H1 (cell line): ENCODE data around the gene FRS2. TPM values are rescaled to one million over a fixed set of nuclear protein-coding genes. Genes with fewer than 3 reads are reported as not detected.

Experiments
- CTCF ChIA-PET: fragments of 300-600 bp; sonication (Branson Sonifier 250); formaldehyde crosslinking; loops from one replicate; lab custom pipeline; 2021; ENCODE audit not compliant: partially characterized antibody; lab: Charles Lee
- POLR2A ChIA-PET: fragments of 300-600 bp; sonication (Branson Sonifier 250); formaldehyde crosslinking; loops from one replicate; lab custom pipeline; 2021; ENCODE audit warnings: inconsistent platforms; ENCODE audit not compliant: partially characterized antibody; lab: Charles Lee
- DNase-seq, 2 experiments: peaks; one replicate each; pipeline versions ENCODE4 v3.0.0 to v3.0.0-alpha.2; 2010 to 2022; ENCODE audit warnings: low spot score in 2 of 2, low read depth in 1 of 2, mixed read lengths in 1 of 2
- FAIRE-seq: peaks from 2 replicates; lab custom pipeline; 2011; peaks lifted over from hg19 to GRCh38; lab: Jason Lieb, UNC
- H2AFZ ChIP-seq: 2 replicates; pipeline ENCODE4 v1.8.1; 2012; ENCODE audit warnings: low read length, inconsistent platforms
- H2AK5ac ChIP-seq: 2 replicates; pipeline ENCODE4 v1.6.1; 2013; ENCODE audit warnings: low read depth, low read length
- H2BK120ac ChIP-seq: replicated peaks from 2 replicates; pipeline ENCODE3; 2013; ENCODE audit warnings: low read depth, low read length, inconsistent platforms
- H2BK12ac ChIP-seq: 2 replicates; pipeline ENCODE4 v1.6.1; 2013; ENCODE audit warnings: low read depth, low read length
- H2BK15ac ChIP-seq: 2 replicates; pipeline ENCODE4 v1.6.1; 2013; ENCODE audit warnings: low read length
- H2BK20ac ChIP-seq: 2 replicates; pipeline ENCODE4 v1.6.1; 2013; ENCODE audit warnings: low read length
- H2BK5ac ChIP-seq: 2 replicates; pipeline ENCODE4 v1.6.1; 2013; ENCODE audit warnings: low read depth, low read length
- H3K14ac ChIP-seq: 2 replicates; pipeline ENCODE4 v1.6.1; 2013; ENCODE audit warnings: inconsistent platforms; ENCODE audit not compliant: insufficient read length
- H3K18ac ChIP-seq: 2 replicates; pipeline ENCODE4 v1.6.1; 2013; ENCODE audit warnings: low read length; ENCODE audit errors: extremely low read depth
- H3K23ac ChIP-seq: 2 replicates; pipeline ENCODE4 v1.6.1; 2013; ENCODE audit warnings: inconsistent platforms; ENCODE audit not compliant: insufficient read length
- H3K23me2 ChIP-seq: 2 replicates; pipeline ENCODE4 v1.6.1; 2013; ENCODE audit warnings: low read depth, low read length
- H3K27ac ChIP-seq: 2 replicates; pipeline ENCODE4 v1.6.1; 2011; ENCODE audit warnings: low read depth, low read length, inconsistent platforms
- H3K27me3 ChIP-seq, 4 experiments: replicated peaks in 1 of 4; 1 replicate in 1 of 4; 2 replicates in 3 of 4; pipeline versions ENCODE4 v1.6.1 to v1.8.1; 2011 to 2013; ENCODE audit warnings: low read length in 3 of 4, mild to moderate bottlenecking in 3 of 4, inconsistent platforms in 2 of 4, mixed read lengths in 2 of 4, moderate library complexity in 1 of 4; ENCODE audit not compliant: control insufficient read depth in 3 of 4, insufficient read depth in 3 of 4; ENCODE audit errors: extremely low read depth in 1 of 4
- H3K36me3 ChIP-seq, 4 experiments: 2 replicates each; pipeline versions ENCODE4 v1.6.1 to v1.8.1; 2011 to 2013; ENCODE audit warnings: mild to moderate bottlenecking in 4 of 4, low read length in 3 of 4, moderate library complexity in 2 of 4, control low read depth in 1 of 4, inconsistent platforms in 1 of 4; ENCODE audit not compliant: insufficient read depth in 4 of 4, control insufficient read depth in 2 of 4
- H3K4ac ChIP-seq: replicated peaks from 2 replicates; pipeline ENCODE3; 2013; ENCODE audit warnings: low read length, low read depth, mixed read lengths, inconsistent platforms; ENCODE audit not compliant: insufficient read length
- H3K4me1 ChIP-seq, 4 experiments: replicated peaks in 1 of 4; 1 replicate in 1 of 4; 2 replicates in 3 of 4; pipeline versions ENCODE4 v1.6.1 to v1.8.1; 2011 to 2013; ENCODE audit warnings: low read length in 3 of 4, inconsistent platforms in 2 of 4, mixed read lengths in 1 of 4; ENCODE audit not compliant: insufficient read depth in 4 of 4, control insufficient read depth in 3 of 4
- H3K4me2 ChIP-seq, 2 experiments: 2 replicates each; pipeline versions ENCODE4 v1.6.1 to v1.8.1; 2011 to 2013; ENCODE audit warnings: low read depth in 2 of 2, low read length in 2 of 2, control low read depth in 1 of 2, inconsistent platforms in 1 of 2, mild to moderate bottlenecking in 1 of 2; ENCODE audit not compliant: insufficient read depth in 1 of 2
- H3K4me3 ChIP-seq, 4 experiments: fragments of 200-600, 300-600 bp in 1 of 4; sonication (generic), shearing (Covaris generic), sonication (Bioruptor Twin) in 1 of 4; 2 replicates each; pipeline versions ENCODE4 v1.5.1 to v1.8.1; 2011 to 2016; ENCODE audit warnings: low read length in 4 of 4, low read depth in 3 of 4, control low read depth in 2 of 4, inconsistent platforms in 2 of 4, mild to moderate bottlenecking in 2 of 4, mixed read lengths in 1 of 4, moderate library complexity in 1 of 4; ENCODE audit not compliant: insufficient read depth in 2 of 4; ENCODE audit errors: extremely low read depth in 1 of 4
- H3K56ac ChIP-seq: replicated peaks from 2 replicates; pipeline ENCODE3; 2013; ENCODE audit warnings: low read depth, mild to moderate bottlenecking, mixed read lengths, low read length, inconsistent platforms; ENCODE audit not compliant: insufficient read length
- H3K79me1 ChIP-seq: 2 replicates; pipeline ENCODE4 v1.6.1; 2013; ENCODE audit warnings: low read depth, low read length, control low read depth
- H3K79me2 ChIP-seq, 2 experiments: 2 replicates each; pipeline versions ENCODE4 v1.6.1 to v1.8.1; 2012 to 2013; ENCODE audit warnings: low read length in 2 of 2, mild to moderate bottlenecking in 2 of 2, inconsistent platforms in 1 of 2; ENCODE audit not compliant: insufficient read depth in 2 of 2, control insufficient read depth in 1 of 2
- H3K9ac ChIP-seq, 4 experiments: replicated peaks in 1 of 4; 1 replicate in 1 of 4; 2 replicates in 3 of 4; pipeline versions ENCODE4 v1.6.1 to v1.8.1; 2011 to 2013; ENCODE audit warnings: low read depth in 3 of 4, low read length in 3 of 4, control low read depth in 2 of 4, mild to moderate bottlenecking in 2 of 4, moderate library complexity in 2 of 4, inconsistent platforms in 1 of 4; ENCODE audit errors: extremely low read depth in 1 of 4
- H3K9me3 ChIP-seq, 2 experiments: 2 replicates each; pipeline versions ENCODE4 v1.6.1 to v1.8.1; 2012 to 2013; ENCODE audit warnings: mild to moderate bottlenecking in 2 of 2, moderate library complexity in 2 of 2, control low read depth in 1 of 2, inconsistent platforms in 1 of 2, low read depth in 1 of 2, low read length in 1 of 2, mixed read lengths in 1 of 2; ENCODE audit not compliant: insufficient read depth in 2 of 2
- H4K20me1 ChIP-seq, 2 experiments: replicated peaks in 1 of 2; 2 replicates each; pipeline versions ENCODE3 to v1.8.1; 2011 to 2013; ENCODE audit warnings: inconsistent platforms in 2 of 2, low read length in 2 of 2, mild to moderate bottlenecking in 1 of 2; ENCODE audit not compliant: insufficient read depth in 2 of 2, control insufficient read depth in 1 of 2
- H4K5ac ChIP-seq: 2 replicates; pipeline ENCODE4 v1.6.1; 2013; ENCODE audit warnings: low read length, low read depth, mixed read lengths, inconsistent platforms; ENCODE audit not compliant: insufficient read length
- H4K8ac ChIP-seq: 2 replicates; pipeline ENCODE4 v1.8.0; 2013; ENCODE audit warnings: mild to moderate bottlenecking, moderate library complexity, low read length, inconsistent platforms; ENCODE audit not compliant: insufficient read depth; ENCODE audit errors: extremely low read depth
- H4K91ac ChIP-seq: replicated peaks from 2 replicates; pipeline ENCODE3; 2013; ENCODE audit warnings: low read length, mixed read lengths, inconsistent platforms; ENCODE audit not compliant: insufficient read length
- E2F6 ChIP-seq: IDR thresholded peaks from 2 replicates; pipeline ENCODE4 v1.6.1; 2012; ENCODE audit warnings: inconsistent platforms
- JUN ChIP-seq: IDR thresholded peaks from 2 replicates; pipeline ENCODE4 v1.6.1; 2011; ENCODE audit warnings: low read depth, mild to moderate bottlenecking, improper control_type of control experiment, low read length
- WGBS, 2 experiments: shearing (Covaris generic) in 1 of 2; methylation state at CpG; one replicate each; pipeline versions ENCODE4 v1.1.6 to v1.1.7; 2013 to 2015; ENCODE audit warnings: low lambda C conversion rate in 2 of 2, mixed read lengths in 2 of 2, inconsistent platforms in 1 of 2, low coverage in 1 of 2, missing lambda C conversion rate in 1 of 2; ENCODE audit not compliant: insufficient replicate concordance in 2 of 2, insufficient coverage in 1 of 2, insufficient read length in 1 of 2; ENCODE audit errors: extremely low coverage in 1 of 2, missing lambda C conversion rate in 1 of 2; 5-methylcytosine and 5-hydroxymethylcytosine counted together
- polyA plus RNA-seq, 7 experiments: library from polyadenylated mRNA; depleted of rRNA in 3 of 7; stranded (reverse) in 5 of 7; unstranded in 2 of 7; fragments of >200 nt in 5 of 7; fragments of 200-250 nt in 2 of 7; gene quantifications; 1 replicate in 5 of 7; 2 replicates in 1 of 7; 4 replicates in 1 of 7; pipeline versions ENCODE4 v1.2.1 to v1.2.3, GENCODE V29; 2011 to 2013; ENCODE audit warnings: missing spikeins in 2 of 7, mixed read lengths in 2 of 7
- total RNA-seq: library from RNA; stranded (reverse); fragmentation: NEBNext Ultra II Directional; extraction: Animal tissue kit (Norgen Biotek cat#: 25700); gene quantifications from 2 replicates; pipeline ENCODE4 v1.2.1, GENCODE V29; 2021

Gene FRS2
- total and polyA plus RNA-seq, 2 of the 8 experiments (the other 6 are each of a cell fraction or from before 2014, with no cell fraction given), result 10.3 to 35.8 TPM

DNA sequence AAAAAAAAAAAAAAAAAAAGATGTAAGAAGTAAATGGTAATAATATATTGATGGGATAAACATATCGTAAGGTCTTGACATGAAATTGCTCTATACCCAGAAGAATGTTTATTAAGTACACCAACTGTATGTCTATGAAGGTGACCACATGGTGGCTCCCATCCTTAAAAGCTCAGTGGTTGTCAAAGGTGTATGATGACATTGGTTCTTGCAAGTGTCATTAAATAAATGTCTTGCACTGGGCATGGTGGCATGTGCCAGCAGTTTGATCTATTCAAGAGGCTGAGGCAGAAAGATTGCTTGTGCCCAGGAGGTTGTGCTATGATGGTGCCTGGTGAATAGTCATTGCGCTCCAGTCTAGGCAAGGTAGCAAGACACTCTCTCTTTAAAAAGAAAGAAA, 125.5 kb downstream of the FRS2 start:
- no peak overlapping the region for H4K91ac ChIP-seq
- H3K14ac ChIP-seq, result no peak overlapping the region
- no peak overlapping the region for H2AFZ ChIP-seq
- H2BK20ac ChIP-seq, result no peak overlapping the region
- no peak overlapping the region for H3K4ac ChIP-seq
- no peak overlapping the region for H3K18ac ChIP-seq
- H3K4me1 ChIP-seq, result no peaks in the 10 kb centered on the region
- H3K9me3 ChIP-seq, result no peaks in the 10 kb centered on the region
- ChIA-PET POLR2A (interaction anchor here (1.3 to 4.6 kb wide), 3 partner anchors 8 to 14 kb away, joined by 4 to 40 read pairs (median 5); partner anchors contain the start of gene CCT2), CTCF (interaction anchor here (0.6 kb wide), 1 partner anchor 18 kb away, joined by 3 read pairs; no protein-coding TSS in a partner anchor)
- DNase-seq (no peak), FAIRE-seq (no peak)
- no peak overlapping the region for H2BK120ac ChIP-seq
- H2BK12ac ChIP-seq, result no peak overlapping the region
- H3K56ac ChIP-seq, result no peak overlapping the region
- no peak overlapping the region for H3K4me2 ChIP-seq
- no peak overlapping the region for H4K8ac ChIP-seq
- no peaks in the 10 kb centered on the region for H3K79me2 ChIP-seq
- H2BK15ac ChIP-seq, result no peak overlapping the region
- peaks cover 4 to 6% of the 10 kb centered on the region in 2 experiments for H4K20me1 ChIP-seq
- no peak overlapping the region for H3K23ac ChIP-seq
- no peaks in the 10 kb centered on the region for H3K27me3 ChIP-seq
- H3K4me3 ChIP-seq, result no peak overlapping the region
- no peak overlapping the region for H2AK5ac ChIP-seq
- peaks cover 42 to 100% (median 87%) of the 10 kb centered on the region in 4 experiments for H3K36me3 ChIP-seq
- WGBS, 2 experiments, result 97% methylated on average over 2 of the region's 2 CpGs; no CpG with 5 or more reads in 1 of the 2 experiments
- H4K5ac ChIP-seq, result no peak overlapping the region
- H3K23me2 ChIP-seq, result no peaks in the 10 kb centered on the region
- no peak overlapping the region for H3K9ac ChIP-seq
- H3K27ac ChIP-seq, result no peak overlapping the region
- H3K79me1 ChIP-seq, result no peaks in the 10 kb centered on the region
- no peak overlapping the region for H2BK5ac ChIP-seq
- TF ChIP-seq E2F6 (no peak), JUN (no peak)
